Right ventricle myocardium inferior (tissue), 1 donor: Measurements from ENCODE around the gene USP38. TPM values are rescaled to one million over a fixed set of nuclear protein-coding genes. Genes with fewer than 3 reads are reported as not detected.
A peak's percentile ranks its signal among the peaks of the same experiment; 100 is the strongest.
"Not testable (repeated sequence)": the region's sequence is repeated elsewhere in the genome, so short reads cannot be mapped to it uniquely, and the experiment has no call there.

Experiments
- ATAC-seq: fragments of 200-7000 bp; cut with Tn5 transposase; one replicate; pipeline ENCODE4 v1.9.1; 2020; ENCODE audit warnings: mild to moderate bottlenecking, moderate library complexity
- DNase-seq: peaks from one replicate; pipeline ENCODE4 v3.0.0; 2021; ENCODE audit errors: missing footprints
- intact Hi-C: fragments of 100-400 bp; cut with DNase I; formaldehyde crosslinking; loops from one replicate; pipeline ENCODE4 v1.11.0; 2022
- long read RNA-seq: library from polyadenylated mRNA; unstranded; transcript quantifications from one replicate; pipeline ENCODE4 v2.0.0, GENCODE V29; 2021
- total RNA-seq: library from RNA; stranded (reverse); fragmentation: NEBNext Ultra II Directional; extraction: Animal tissue kit (Norgen Biotek cat#: 25700); gene quantifications from one replicate; pipeline ENCODE4 v1.2.1, GENCODE V29; 2021
- donor health status: DM: no; HTN: yes; CAD: no; lungs with severe emphysema.

USP38 gene
- total RNA-seq: 17.6 TPM
- long read RNA-seq, full-length matches to known transcripts: 10 of 10 reads
- long read RNA-seq, partial matches to known transcripts: 0 of 10 reads
- long read RNA-seq, other reads (novel, unspliced or antisense): 0 of 10 reads

- intact Hi-C loops: no loop called here
- peak; percentile 92 for DNase-seq
Observed at GRCh38 chr4:143184503-143185252, at the start of gene USP38. Gene USP38, plus strand, starts transcription at chr4:143184917. Its CDS starts 534 bp downstream, at chr4:143185451.

GRCh38 chr4:143135358-143135757, 49.4 kb upstream of the USP38 start:
- ATAC-seq: no peak
- intact Hi-C loops: no loop called here
- DNase-seq: no peak

More at GRCh38 chr4:143184503-143185252, at the start of gene USP38:
- peak; percentile 96 for ATAC-seq

GRCh38 chr4:143140696-143141095, 44.0 kb upstream of the USP38 start:
- intact Hi-C loops: no loop called here
- no peak for DNase-seq
- ATAC-seq: no peak

- no peak for ATAC-seq
- DNase-seq: no peak
- intact Hi-C loops: no loop called here
Observed at GRCh38 chr4:143148521-143148920, 36.2 kb upstream of the USP38 start.

GRCh38 chr4:143156853-143157252, 27.9 kb upstream of the USP38 start:
- no peak for ATAC-seq
- intact Hi-C loops: no loop called here
- DNase-seq: no peak

- intact Hi-C loops: no loop called here
- ATAC-seq: no peak
- DNase-seq: no peak
Observed at GRCh38 chr4:143163614-143164013, 21.1 kb upstream of the USP38 start.

- not testable (repeated sequence) for DNase-seq
Observed at GRCh38 chr4:143166722-143167121, 18.0 kb upstream of the USP38 start.

GRCh38 chr4:143178923-143179322, 5.8 kb upstream of the USP38 start:
- ATAC-seq (no peak), DNase-seq (no peak)
- intact Hi-C loops: no loop called here

More at GRCh38 chr4:143166722-143167121, 18.0 kb upstream of the USP38 start:
- intact Hi-C loops, ATAC-seq: not testable (repeated sequence)

- no peak for ATAC-seq
- no peak for DNase-seq
- intact Hi-C loops: no loop called here
Observed at GRCh38 chr4:143183513-143184216, 1.1 kb upstream of the USP38 start.

- peak; percentile 6 for ATAC-seq
- DNase-seq: peak; percentile 64
- intact Hi-C loops: no loop called here
Observed at GRCh38 chr4:143184217-143184502, 557 bp upstream of the USP38 start.

- intact Hi-C loops: no loop called here
- ATAC-seq: peak; percentile 24
- DNase-seq: no peak
Observed at GRCh38 chr4:143185253-143186107, 763 bp downstream of the USP38 start.

GRCh38 chr4:143186212-143186611, 1.5 kb downstream of the USP38 start:
- no peak for ATAC-seq
- intact Hi-C loops: no loop called here

GRCh38 chr4:143186649-143187048, 1.9 kb downstream of the USP38 start:
- DNase-seq (no peak), ATAC-seq (no peak)
- intact Hi-C loops: no loop called here

More at GRCh38 chr4:143186212-143186611, 1.5 kb downstream of the USP38 start:
- DNase-seq: no peak

GRCh38 chr4:143188136-143189088, 3.7 kb downstream of the USP38 start:
- intact Hi-C loops: no loop called here
- ATAC-seq (no peak), DNase-seq (no peak)

GRCh38 chr4:143189528-143189927, 4.8 kb downstream of the USP38 start:
- ATAC-seq (no peak), DNase-seq (no peak)
- intact Hi-C loops: no loop called here

GRCh38 chr4:143195581-143195980, 10.9 kb downstream of the USP38 start:
- peak; percentile 34 for ATAC-seq

GRCh38 chr4:143196323-143196722, 11.6 kb downstream of the USP38 start:
- intact Hi-C loops: no loop called here
- peak; percentile 39 for ATAC-seq
- DNase-seq: no peak

More at GRCh38 chr4:143195581-143195980, 10.9 kb downstream of the USP38 start:
- intact Hi-C loops: no loop called here
- DNase-seq: no peak

GRCh38 chr4:143199503-143199902, 14.8 kb downstream of the USP38 start:
- intact Hi-C loops: no loop called here
- DNase-seq (no peak), ATAC-seq (no peak)
